Stimulated activated CD4-positive, alpha-beta T cell treated with anti-CD3 and anti-CD28 coated beads, Interleukin-2, amount 100 ng/mL, for 24 hours (primary cell): ENCODE results near the gene ZNF648.
"Not testable (repeated sequence)": the region's sequence is repeated elsewhere in the genome, so short reads cannot be mapped to it uniquely, and the experiment has no call there.

Experiments
- DNase-seq, 2 donors: peaks; one replicate each; pipeline ENCODE4 v3.0.0-alpha.2; 2020

Gene ZNF648

DNA sequence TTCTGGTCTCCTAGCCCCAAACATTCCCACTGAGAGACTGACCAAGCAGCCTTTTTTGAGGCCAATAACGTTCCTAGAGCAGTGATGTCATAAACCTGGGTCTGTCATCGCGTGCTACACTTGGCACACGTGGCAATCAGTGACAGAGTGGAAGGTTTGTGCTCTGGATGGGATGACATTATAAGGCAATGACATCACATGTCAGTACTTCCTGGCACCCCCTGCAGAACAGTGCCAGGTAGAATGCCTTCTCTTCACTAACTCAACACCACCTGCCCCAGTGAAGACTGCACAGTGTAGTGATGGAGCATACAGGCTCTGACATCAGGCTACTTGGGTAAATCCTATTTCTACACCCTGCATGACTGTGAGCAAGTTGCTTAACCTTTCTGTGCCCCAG is 5.4 kb upstream of the ZNF648 start:
- DNase-seq: no peak

DNA sequence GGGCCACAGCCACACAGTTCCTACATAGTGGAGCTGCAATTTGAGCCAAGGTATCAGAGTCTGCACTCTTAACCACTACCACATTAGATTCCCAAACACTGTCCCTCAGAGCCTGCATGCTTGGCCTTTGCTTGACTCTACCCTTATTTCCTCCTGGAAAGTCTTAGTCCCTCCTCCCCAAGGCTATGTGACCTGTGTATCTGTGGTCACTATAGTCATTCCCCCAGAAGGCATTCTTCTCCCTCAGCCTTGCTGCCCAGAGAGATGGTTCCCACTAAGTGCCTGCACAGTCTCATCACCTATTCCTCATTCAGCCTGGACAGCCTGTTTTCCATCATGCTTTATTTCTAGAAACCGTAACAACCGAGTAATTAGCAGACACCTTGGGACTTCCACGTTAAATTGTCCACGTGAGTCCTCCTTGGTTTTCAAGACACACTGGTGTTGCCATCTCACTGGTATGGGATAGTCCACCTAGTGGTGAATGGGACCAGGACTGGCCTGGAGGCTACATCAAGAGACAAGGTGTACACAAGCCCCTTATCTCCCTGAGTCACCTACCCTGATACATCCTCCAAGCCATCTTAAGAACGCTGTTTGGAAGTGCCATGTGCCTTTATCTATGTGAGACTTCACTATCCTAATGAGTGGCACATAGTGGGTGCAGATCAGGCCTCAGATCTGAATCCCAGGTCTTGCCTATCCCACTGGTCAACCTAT is 3.8 kb upstream of the ZNF648 start:
- DNase-seq: no peak

DNA sequence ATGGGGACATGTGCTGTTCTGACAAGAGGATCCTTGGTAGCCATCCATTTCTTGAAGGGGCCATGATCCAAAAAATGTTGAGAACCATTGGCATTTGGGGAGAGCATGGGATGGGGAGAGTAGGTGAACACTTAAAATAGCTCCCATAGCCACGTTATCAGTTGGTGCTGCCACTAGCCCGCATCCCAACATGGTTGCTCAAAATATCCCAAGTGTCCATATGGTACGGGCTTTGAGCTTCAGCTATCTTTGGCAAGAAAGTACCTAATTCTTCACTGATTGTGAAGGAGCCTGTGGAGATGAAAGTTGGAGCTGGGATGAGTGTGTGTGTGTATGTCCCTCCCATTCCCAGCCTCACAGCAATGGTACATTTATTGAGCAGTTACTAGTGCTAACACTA is 3.1 kb upstream of the ZNF648 start:
- no peak for DNase-seq

DNA sequence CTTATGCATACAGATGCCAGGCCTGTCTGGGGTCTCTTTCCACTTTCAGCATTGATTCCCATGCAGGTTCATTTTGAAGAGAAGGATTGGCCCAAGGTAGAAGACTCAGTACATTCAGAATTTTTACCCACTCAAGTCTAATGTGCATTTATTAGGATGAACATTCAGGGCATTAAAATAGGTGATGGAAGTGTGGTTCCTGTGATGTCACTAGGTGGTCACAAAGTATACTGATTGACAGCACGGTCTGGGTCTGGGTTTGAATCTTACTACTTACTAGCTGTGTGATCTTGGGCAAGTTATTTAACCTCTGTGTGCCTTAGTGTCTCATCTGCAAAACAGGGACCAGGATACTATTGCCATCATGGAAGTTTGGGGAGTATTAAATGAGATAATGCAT is 711 bp upstream of the ZNF648 start:
- no peak for DNase-seq

DNA sequence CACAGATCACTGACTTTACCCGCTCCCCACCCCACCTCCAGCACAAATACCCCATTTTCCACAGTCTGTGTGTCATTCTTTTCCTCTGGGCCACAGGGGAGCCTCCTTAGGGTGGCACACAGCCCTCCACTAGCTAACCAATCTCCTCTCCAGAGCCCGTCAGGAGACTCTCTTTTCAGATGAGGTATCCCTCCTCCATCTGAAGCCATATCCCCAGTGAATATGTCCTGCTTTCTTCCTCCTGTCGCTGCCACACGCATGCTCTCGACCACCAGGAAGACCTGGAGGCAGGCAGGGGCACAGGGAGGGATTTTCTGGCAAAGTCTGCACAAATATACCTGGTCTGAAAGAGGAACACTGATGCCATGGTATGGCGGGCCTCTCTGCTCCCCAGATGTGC is 635 bp downstream of the ZNF648 start:
- DNase-seq: no peak

DNA sequence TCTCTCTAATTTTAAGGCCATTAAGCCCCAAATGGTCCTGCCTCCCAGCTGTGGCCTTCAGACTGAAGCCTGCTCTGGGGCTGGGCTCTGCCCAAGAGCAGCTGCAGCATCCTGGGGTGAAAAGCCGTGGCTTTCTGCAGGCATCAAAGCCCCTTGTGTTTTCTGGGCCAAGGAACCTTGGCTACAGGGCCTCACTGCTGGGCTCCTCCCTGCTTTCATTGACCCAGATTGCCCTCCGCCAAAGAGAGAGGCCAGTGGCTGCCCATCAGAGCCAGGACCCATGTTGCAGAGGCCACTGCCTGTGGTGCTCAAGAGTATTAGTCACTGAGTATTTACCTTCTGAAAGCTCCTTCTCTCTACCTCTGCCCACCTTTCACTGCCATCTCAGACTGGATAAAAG is 1.6 kb downstream of the ZNF648 start:
- no peak for DNase-seq

DNA sequence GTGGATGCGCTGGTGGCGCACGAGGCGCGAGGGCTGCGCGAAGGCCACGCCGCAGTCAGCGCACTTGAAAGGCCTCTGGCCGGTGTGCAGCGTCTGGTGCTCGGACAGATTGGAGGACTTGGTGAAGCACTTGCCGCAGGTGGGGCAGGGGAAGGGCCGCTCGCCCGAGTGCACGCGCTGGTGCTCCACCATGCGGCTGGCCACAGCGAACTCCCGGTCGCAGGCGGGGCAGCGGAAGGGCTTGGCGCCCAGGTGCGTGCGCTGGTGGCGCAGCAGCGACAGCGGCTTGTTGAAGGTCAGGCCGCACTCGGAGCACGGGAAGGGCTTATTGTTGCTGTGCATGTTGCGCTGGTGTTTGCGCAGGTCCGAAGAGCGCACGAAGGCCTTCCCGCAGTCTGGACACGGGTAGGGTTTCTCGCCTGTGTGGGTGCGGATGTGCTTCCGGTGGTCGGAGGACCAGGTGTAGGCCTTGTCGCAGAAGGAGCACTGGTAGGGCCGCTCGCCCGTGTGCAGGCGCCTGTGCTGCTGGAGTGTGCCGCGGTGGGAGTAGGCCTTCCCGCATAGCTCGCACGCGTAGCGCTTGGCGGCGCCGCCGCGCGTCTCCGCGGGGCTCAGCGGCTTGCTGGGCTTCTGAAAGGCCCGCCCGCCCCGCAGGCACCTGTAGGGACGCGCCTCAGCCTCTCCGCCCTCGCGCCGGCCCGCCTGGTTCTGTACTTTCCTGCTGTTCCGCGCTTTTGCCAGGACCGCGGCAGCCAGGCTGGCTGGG is 4.7 kb downstream of the ZNF648 start:
- peak in 1 of 2 donors; percentile 6 for DNase-seq

DNA sequence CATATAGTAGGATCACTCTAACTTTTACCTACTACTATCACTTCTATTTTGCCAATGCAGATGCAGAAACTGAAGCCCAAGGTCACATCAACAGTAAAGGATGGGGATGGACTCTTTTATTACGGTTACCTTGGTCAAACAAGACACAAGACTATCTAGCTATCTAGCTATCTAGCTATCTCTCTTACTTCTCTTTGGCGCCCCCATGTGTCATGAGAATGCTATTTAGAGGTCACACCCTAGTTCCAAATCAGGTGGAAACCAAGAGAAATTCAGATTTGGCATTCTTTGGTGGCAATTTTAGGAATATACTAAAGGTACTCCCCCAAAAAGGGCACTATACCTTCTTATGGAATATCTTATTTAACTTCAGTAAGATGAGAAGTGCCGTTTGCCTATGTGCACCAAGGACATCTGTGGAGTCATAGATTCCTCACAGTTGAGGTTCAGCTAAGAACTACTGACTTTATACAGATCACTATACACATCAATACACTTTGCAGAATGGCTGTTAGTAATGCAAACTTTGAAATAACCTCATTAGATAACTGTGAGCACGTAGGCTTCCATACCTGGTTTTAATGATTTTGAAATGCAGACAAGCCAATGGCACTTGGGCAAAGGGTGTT is 6.7 kb downstream of the ZNF648 start:
- peak; percentile 58 to 70 for DNase-seq

DNA sequence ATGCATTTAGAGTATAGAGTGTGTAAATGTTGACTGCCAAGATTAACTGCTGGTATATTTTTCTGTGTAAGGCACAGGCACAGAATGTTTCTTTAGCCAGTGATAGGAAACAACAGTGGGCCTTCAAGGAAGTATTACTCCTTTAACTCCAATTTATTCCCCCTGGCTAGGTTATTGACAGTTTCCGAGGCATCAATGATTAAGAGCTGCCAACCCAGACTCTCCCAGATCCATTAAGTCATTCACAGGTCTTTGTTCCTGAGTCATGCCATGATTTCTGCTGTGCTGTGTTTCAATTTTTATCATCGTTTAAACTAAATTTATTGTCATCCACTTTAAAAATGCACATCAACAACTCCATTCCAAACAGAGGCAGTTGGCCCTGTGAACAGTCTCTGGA is 9.2 kb downstream of the ZNF648 start:
- DNase-seq: no peak

DNA sequence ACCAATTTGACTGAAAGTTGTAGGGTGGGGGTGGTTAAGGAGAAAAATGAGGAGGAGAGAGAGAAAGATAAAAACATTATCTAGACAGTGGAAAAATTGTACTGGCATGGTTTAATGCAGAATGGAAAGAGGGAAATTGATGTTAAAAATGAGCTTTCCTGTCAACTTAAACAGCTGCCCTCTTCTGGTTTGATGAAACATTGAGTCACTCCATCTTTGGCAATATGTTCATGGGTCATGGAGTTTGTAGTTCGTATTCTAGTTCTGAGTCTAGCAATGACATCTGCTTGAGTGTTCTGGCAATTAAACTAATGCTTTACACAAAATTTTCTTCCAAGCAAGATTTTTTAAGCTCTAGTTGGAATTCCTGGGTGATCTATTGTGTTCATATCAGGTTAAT is 9.6 kb downstream of the ZNF648 start:
- DNase-seq: no peak

DNA sequence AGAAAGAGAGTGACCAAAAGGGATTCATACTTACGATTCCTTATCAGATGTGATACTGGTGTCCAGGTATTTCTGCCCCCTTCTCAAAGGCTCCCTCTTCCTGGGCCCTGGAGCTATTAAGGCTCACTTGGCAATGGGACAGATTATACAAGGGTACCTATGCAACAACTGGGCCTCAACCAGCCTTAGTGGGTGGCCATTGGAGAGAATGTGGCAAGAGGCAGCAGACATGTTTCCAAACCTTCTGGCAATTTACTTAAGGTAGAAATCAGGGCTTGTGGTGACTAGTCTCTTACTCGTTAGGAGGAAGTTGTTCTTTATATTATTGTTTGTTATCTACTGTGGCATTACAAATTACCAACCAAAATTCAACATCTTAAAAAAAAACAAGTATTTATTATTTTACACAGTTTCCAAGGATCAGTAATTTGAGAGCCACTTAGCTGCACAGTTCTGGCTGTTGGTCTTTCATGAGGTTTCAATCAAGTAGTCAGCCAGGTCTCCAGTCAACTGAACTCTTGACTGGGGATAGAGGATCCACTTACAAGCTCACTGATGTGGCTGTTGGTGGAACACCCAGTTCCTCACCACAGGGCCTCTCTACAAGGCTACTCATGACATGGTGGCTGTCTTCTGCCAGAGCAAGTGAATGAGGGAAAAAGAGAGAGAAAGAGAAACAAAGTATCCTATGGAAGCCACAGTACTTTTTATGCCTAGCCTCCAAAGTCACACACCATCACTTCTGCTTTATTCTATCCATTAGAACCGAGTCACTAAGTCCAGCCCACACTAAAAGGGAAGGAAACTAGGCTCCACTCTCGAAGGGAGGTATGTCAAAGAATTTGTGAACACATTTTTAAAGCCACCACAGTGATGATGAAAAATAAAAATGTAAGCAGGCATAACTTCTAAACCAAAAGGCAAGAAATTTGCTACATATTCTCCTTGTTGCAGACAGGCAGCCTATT is 10.7 kb downstream of the ZNF648 start:
- no peak for DNase-seq

DNA sequence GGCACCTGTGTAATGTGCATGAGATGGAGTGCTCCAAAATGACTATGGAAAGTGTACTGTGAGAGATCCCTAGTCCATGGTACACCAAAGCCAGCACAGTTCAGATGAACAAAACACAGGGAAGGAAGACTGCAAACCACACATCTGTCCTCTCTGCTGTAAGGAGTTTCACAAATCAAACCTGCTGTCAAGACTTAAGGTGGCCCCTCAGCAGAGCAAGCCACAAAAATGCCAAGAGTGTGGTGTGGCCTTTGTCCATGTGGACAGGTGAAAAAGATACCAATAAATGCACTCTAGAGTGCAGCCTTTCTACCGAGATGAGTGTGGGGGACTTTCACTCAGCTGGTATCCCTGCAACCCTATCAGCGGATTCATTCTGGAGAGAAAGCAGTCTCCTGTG is 12.9 kb downstream of the ZNF648 start:
- no peak for DNase-seq

DNA sequence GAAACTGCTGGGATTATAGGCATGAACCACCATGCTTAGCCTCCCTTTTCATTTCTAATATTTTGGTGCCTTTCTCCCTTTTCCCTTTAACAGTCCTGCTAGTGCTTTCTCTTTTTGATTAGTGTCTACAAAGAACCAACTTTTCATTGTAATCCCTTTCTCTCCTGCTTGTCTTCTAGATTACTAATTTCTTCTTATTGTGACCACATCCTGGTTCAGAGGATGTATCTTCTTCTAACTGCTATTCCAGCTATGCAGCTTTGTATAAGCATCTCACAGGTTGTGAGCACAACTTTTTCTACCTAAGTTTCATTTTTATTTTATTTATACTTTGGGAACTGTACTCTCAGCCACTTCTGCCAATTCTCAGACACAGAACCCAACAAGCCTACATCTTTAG is 14.7 kb downstream of the ZNF648 start:
- no peak for DNase-seq

DNA sequence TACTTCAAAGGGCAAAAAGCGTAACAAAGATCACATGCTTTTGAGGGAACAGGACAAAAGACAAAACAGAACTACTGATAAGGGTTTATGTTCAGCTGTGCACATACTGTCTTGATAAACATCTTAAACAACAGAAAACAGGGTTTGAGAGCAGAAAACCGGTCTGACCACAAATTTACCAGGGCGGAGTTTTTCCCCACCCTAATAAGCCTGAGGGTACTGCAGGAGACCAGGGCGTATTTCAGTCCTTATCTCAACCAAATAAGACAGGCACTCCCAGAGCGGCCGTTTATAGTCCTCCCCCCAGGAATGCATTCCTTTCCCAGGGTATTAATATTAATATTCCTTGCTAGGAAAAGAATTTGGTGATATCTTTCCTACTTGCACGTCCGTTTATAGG is 16.0 kb downstream of the ZNF648 start:
- DNase-seq: not testable (repeated sequence)

DNA sequence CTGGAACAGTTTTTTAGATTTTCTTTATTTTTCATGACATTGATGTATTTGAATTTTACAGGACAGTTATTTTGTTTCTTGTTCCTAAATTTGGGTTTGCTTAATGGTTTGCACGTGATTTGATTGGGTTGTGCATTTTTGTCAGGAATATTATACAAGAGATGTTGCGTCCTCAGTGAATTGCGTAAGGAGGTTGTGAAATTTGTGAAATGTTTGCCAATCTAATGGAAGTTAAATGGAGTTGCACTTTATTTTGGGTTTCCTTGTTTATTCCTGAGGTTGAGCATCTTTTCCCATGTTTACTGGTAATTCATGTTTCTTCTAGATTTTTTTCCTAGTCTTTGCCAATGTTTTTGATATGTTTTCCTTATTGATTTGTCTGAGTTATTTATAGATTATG is 19.9 kb downstream of the ZNF648 start:
- no peak for DNase-seq

DNA sequence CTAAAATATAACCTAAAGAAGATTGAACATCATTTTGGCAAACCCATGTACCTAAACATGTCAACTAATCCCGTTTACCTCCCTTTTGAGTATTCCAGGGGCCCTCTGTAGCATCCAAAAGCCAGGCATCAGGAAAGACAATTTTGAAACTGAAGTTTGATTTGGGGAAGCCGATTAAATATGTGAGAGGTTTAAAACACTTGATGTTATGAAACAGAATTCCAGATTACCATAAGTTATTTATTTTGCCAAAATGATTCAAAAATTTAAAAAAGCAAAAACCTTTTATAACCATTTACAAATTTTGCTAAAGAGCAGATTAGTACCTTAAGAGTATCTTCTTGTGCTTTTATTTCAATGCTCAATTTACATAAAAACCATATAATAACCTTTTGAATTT is 23.3 kb downstream of the ZNF648 start:
- DNase-seq: no peak

DNA sequence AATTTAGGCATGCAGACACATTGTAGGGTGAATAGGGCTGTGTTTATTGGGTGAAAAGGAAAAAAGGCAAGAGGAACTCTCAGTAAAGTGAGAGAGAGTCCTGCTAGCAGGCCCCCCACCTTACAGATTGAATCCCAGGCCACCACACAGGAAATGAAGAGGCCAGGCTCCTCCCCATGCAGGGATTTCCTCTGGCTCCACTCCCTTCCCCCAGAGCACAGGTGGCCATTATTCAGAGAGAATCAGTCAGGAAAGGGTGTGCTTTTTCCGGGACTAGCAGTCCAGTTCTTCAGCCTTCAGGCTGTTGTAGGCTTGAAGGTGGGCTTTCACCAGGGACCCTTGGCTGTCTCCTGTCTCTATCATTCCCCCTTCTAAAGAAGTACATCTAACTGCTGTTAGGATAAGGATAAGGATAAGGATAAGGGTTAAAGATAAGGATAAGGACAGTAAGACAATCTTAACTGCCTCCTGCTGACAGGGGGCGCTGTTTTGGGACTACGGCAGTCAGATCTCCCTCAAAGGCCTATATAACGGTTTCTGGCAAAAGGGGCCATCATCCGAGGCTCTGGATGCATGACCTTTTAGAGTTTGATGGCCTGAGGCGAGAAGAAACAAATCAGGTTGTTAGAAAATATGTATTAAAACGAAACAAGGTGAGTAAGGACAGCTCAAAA is 26.3 kb downstream of the ZNF648 start:
- DNase-seq: peak in 1 of 2 donors; percentile 28

DNA sequence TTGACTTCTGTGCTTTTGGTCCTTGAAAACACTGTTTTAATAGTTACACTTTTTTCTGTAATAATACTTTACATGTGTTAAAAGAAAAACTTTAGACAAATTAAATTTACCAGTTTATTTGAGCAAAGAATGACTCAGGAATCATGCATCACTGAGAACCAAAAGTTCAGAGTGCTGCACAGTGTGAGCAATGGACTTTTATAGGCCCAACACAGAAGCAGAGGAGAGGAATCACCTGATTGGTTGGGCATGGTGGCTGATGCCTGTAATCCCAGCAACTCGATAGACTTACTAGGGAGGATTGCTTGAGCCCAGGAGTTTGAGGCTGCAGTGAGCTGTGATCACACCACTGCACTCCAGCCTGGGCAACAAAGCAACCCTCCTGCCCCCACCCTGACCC is 29.3 kb downstream of the ZNF648 start:
- no peak for DNase-seq

DNA sequence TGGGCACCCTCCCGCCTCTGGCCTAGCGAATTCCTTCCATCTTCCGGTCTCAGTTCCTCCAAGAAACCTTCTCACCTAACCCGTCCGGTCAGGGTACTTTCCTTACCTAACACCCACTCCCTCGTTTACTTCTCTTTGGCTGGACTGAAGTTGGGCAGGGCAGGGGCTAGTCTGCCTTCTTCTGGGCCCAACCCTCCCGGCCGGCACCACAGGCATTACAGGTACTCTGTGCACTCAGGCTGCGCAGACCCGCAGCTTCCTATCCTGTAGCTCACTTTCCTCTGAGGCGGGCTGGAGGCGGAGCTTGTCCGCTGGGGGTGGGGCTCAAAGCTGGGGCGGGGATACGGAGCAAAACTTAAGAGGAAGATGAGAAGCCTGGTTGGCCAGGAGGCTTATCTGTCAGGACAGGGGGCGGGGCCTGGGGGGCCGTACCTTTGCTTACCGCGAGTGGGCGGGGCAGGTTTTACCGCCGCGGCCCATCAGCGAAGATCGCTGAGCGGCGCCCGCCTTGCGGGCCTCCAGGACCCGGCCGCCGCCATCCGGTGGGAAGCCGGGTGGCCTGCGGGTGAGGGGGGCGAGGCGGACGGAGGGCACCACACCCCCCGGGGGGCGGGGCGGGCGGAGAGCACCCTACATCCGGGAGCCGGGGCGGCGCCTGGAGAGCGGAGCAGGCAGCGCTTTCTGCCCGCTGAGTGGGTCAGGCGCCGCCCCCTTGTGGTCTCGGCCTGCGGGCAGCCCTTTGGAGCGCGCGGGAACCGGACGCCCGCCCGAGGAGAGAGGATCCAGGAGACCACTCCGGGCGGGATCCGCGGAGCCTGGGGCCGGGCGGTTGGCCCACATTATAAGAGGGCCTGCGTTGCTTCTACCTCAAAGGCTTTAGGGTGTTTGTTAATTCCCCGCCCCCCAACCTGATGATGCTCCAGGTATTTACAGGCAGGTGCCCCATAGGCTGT is 31.9 kb downstream of the ZNF648 start:
- peak; percentile 97 to 99 for DNase-seq

DNA sequence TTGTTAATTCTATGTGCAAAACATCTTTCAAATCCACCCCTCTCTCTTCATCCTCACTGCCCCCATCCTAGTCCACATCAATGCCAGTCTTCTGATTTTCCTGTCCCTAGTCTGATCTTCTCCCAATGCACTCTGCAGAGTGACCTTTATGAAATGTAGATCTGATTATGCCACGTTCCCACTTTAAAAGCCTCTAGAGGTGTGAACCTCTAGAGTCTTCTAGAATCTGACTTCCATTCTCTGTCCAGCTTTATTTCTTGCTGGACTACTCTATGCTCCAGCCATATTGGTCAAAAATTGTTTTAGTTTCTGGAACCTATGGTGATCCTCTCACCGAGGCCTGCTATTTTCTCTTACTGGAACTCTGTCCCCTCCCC is 32.5 kb downstream of the ZNF648 start:
- no peak for DNase-seq

DNA sequence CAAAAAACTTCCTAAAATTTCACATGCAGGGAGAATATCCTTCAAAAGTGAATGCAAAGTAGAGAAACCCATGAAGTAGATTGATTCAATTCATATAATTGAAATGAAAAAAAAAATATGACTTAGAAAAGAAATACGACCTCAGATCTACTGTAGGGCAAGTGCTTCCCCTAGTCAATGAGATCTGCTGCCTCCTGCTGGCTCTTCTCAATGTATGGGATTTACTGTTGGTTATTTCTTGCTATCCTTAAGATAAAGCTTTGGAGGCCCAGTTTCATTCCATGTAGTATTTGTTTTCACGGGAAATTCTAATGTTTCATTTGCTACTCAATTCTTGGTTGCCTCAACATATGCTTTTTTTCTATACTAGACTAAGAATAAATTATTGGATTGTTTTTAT is 46.2 kb downstream of the ZNF648 start:
- no peak for DNase-seq
